Frontal cortex (tissue), 4 donors: Measurements from ENCODE around the gene SDHC. TPM values are rescaled to one million over a fixed set of nuclear protein-coding genes. Genes with fewer than 3 reads are reported as not detected.
A peak's percentile ranks its signal among the peaks of the same experiment; 100 is the strongest.
"Not testable (repeated sequence)": the region's sequence is repeated elsewhere in the genome, so short reads cannot be mapped to it uniquely, and the experiment has no call there.

Experiments
- DNase-seq, 2 donors: peaks; one replicate each; pipeline ENCODE4 v3.0.0; 2012; ENCODE audit warnings: low spot score in 2 of 2
- FAIRE-seq: peaks from 2 replicates; lab custom pipeline; 2012; peaks lifted over from hg19 to GRCh38; lab: Jason Lieb, UNC
- total RNA-seq: library from RNA; depleted of rRNA; stranded (reverse); fragments of >200 nt; gene quantifications from one replicate; pipeline ENCODE4 v1.2.3, GENCODE V29; 2014
- donor health status: control.
- donor health status: control.
- donor health status: control.

SDHC gene
- total RNA-seq, 1 donor from 2014 or later: 14.7 TPM

GRCh38 chr1:161378014-161378413 lies 63.8 kb downstream of the SDHC start:
- FAIRE-seq (no peak), DNase-seq (no peak)

- no peak for DNase-seq
- no peak for FAIRE-seq
Measured at GRCh38 chr1:161379071-161379470, 64.9 kb downstream of the SDHC start.

DNA sequence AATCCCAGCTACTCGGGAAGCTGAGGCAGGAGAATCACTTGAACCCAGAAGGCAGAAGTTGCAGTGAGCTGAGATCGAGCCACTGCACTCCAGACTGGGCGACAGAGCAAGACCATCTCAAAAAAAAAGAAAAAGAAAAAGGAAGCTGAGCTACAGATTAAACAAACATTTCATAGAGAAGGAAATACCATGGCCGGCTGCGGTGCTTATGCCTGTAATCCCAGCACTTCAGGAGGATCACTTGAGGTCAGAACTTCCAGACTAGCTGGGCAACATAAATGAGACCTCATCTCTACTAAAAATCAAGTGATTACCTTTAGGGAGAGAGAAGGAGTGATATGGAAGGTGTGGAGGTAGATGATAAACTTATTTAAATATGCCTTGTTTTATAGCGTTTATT lies 67.5 kb downstream of the SDHC start:
- DNase-seq: no peak
- no peak for FAIRE-seq

DNA sequence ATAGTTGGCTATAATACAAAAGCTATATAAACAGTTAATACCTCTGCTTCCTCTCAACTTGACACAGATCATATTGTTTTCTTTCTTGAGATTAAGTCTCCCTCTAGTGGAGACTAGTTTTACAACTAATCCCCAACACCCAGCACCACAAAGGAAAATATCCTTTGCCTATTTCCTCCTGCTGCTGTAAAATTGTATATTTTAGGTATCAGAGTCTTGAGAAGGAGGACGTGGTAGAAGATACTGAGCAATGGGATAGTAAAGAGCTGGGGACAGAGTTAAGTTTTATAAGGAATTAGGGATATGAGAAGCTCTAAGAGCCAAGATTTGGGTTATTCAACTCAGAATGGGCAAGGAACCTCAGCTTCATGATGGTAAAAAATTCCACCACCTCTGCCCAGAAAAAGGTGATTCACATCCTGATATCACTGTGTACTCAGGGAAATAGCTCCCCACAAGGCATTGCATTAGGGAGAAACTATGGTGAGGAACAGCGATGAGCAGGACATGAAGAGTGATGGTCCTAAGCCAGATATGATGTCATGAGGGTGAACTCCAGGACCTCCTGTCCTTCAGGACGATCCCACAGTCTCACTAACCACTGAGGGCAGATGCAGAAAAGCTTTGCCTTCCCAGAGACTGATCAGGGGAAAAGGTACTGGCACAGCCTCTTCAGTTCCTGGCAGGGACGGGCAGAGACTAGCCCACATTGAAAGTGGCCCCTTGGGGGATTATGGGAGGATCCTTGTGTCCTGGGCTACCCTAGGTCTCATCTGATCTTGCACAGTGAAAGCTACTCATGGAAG lies 68.2 kb downstream of the SDHC start:
- peak in 1 of 2 donors; percentile 48 for DNase-seq
- FAIRE-seq: peak; percentile 98

GRCh38 chr1:161388639-161389038 lies 74.5 kb downstream of the SDHC start:
- DNase-seq (no peak), FAIRE-seq (no peak)

DNA sequence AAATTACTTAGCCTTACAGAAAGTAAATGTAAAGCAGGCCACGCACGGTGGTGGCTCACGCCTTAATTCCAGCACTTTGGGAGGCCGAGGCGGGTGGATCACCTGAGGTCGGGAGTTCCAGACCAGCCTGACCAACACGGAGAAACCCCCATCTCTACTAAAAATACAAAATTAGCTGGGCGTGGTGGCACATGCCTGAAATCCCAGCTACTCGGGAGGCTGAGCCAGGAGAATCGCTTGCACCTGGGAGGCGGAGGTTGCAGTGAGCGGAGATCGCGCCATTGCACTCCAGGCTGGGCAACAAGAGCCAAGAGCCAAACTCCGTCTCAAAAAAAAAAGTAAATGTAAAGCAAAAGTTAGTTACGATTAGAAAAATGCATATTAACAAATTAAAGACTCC lies 75.0 kb downstream of the SDHC start:
- not testable (repeated sequence) for FAIRE-seq, DNase-seq

GRCh38 chr1:161389691-161390558 lies 75.7 kb downstream of the SDHC start:
- FAIRE-seq (no peak), DNase-seq (peak; percentile 84 to 93)

GRCh38 chr1:161390559-161390858 lies 76.3 kb downstream of the SDHC start:
- DNase-seq (no peak), FAIRE-seq (no peak)

GRCh38 chr1:161391136-161391535 lies 77.0 kb downstream of the SDHC start:
- FAIRE-seq: not testable (repeated sequence)

GRCh38 chr1:161391611-161392010 lies 77.4 kb downstream of the SDHC start:
- FAIRE-seq (no peak), DNase-seq (no peak)

More at GRCh38 chr1:161391136-161391535, 77.0 kb downstream of the SDHC start:
- not testable (repeated sequence) for DNase-seq

GRCh38 chr1:161393151-161393550 lies 79.0 kb downstream of the SDHC start:
- DNase-seq: no peak
- no peak for FAIRE-seq

DNA sequence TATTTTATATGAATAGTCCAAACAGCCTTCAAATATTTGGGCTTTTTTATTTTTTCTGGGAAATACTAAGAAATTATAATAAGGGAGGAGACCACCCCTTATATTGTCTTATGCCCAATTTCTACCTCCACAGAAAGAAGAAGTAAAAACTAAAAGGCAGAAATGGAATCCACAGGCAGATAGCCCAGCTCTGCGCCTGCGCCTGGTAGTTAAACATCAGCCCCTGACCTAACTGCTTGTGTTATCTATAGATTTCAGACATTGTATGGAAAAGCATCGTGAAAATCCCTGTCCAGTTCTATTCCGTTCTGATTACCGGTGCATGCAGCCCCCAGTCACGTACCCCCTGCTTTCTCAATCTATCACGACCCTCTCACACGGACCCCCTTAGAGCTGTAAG lies 82.9 kb downstream of the SDHC start:
- DNase-seq, FAIRE-seq: not testable (repeated sequence)

- FAIRE-seq: no peak
- DNase-seq: no peak
Measured at GRCh38 chr1:161398900-161399256, 84.7 kb downstream of the SDHC start.

- DNase-seq (peak; percentile 82 to 84), FAIRE-seq (no peak)
Measured at GRCh38 chr1:161399257-161399998, 85.2 kb downstream of the SDHC start.

- DNase-seq: no peak
- FAIRE-seq: no peak
Measured at GRCh38 chr1:161402446-161402845, 88.3 kb downstream of the SDHC start.

DNA sequence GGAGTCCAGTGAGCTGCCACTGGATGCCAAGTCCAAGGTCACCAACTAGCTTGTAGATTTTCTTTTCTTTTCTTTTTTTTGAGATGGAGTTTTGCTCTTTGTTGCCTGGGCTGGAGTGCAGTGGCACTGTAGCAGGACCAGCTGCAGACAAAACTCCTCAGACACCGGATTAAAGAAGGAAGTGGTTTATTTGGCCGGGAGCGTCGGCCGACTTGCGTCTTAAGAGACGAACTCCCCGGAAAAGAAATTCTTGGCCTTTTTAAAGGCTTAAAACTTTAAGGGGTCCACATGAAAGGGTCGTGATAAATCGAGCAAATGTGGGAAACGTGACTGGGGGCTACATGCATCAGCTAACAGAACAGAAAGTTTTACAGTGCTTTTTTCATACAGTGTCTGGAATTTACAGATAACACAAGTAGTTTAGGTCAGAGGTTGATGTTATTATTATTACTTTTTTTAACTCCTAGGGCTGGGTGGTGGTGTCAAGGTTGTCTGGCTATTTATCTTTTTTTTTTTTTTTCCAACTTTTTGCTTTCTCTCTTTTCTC lies 89.9 kb downstream of the SDHC start:
- FAIRE-seq (no peak), DNase-seq (no peak)

- not testable (repeated sequence) for FAIRE-seq, DNase-seq
Measured at GRCh38 chr1:161406551-161406950, 92.4 kb downstream of the SDHC start.

DNA sequence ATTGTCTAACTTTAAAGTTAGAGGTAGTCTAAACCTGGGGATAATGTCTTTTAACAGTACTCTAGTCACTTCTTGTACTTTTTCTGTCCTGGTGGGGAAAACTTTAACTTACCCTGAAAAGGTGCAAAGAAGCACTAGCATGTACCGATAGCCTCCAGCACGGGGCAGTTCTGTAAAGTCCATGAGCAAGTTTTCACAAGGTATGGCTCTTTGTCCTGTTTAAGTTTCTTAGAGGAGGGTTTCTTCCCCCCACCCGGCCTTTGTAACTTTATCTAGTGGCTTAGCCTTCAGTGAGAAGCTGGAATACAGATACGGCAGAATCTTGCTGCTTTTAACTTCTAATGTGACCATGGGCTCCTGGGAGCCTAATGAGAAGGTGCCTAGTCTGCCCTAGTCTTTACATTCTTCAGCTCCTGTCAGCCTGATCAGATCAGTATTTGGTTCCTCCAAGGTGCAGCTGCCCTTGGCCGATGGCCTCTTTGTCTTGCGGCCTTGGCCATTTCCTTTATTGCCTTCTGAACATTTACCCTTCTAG lies 93.3 kb downstream of the SDHC start:
- FAIRE-seq (no peak), DNase-seq (no peak)

- DNase-seq (no peak), FAIRE-seq (no peak)
Measured at GRCh38 chr1:161408429-161409052, 94.4 kb downstream of the SDHC start.
